Fibroblast of skin of right quadriceps (primary cell): ENCODE data around the gene DAB2IP.
A peak's percentile ranks its signal among the peaks of the same experiment; 100 is the strongest.
"Not testable (repeated sequence)": the region's sequence is repeated elsewhere in the genome, so short reads cannot be mapped to it uniquely, and the experiment has no call there.

Experiments used
- DNase-seq: peaks from one replicate; pipeline ENCODE4 v3.0.0-alpha.2; 2013

The DAB2IP gene

DNA sequence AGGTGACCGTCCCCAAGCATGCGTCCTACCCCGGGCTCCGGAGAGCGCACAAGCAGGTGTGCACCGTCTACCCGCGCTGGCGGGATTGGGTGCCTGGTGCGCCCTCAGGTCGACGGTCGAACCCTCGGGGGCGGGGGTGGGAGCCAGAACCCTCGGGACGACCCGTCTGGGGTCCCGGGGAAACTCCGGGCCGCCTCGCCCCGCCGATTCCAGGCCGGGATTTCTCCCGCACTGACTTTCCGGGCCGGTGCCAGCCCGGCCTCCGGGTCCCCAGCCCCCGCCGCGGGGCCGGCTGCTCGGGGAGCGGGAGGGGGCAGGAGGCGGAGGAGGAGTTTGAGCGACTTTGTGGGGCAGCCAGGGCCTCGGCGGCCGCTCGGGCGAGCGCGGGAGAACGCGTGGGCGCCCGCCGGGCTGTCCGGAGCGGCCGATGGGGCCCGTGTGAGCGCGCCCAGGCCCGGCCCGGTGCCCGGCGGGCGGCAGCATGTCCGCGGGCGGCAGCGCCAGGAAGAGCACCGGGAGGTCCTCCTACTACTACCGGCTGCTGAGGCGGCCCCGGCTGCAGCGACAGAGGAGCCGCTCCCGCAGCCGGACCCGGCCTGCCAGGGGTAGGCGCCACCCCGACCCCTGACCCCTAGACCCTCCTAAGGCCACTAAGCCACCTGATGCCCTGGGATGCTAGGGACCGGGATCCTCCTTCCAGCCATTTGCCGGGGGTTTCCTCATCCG lies at the start of gene DAB2IP:
TSS of gene DAB2IP (plus strand) at position 340 of the 726 bp plus-strand sequence. CDS start at position 482, 142 bp downstream.
- DNase-seq: peak; percentile 62

DNA sequence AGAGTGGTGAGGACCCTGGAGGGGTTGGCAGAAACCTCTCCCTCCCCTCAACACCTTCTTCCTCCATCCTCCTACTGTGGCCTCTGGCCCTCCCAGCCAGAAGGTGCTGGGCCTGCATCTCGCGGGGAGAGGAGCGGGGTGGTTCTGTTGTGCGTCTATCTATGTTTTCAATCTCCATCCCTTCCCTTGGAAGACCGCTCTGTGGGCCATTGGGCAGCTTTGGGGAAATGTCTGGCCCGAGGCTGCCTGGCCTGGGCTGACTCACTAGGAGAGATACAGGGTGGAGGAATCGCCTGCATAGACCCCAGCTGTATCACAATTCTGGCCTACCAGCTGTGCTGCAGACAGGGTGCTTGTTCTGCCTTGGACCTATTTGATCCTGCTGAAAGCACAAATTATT lies 48.4 kb upstream of the DAB2IP start:
- no peak for DNase-seq

DNA sequence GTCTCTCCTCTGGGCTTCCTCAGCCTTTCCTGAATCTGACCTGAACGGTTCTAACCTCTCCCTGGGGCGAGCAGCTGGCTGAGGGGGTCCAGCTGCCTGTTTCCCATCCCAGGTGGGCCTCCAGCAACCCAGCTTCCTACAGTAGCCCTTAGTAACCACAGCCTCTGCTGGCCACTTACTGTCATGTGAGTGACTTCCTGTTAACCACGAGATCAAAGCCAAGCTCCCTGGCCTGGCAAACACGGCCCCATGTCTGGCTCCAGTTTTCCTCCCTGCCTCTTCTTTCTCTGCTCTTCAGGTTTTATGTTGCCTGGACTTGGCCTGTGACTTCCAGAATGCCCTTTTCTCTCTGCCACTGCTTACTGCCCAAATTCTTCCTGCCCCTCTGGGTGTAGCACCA lies 47.2 kb upstream of the DAB2IP start:
- no peak for DNase-seq

DNA sequence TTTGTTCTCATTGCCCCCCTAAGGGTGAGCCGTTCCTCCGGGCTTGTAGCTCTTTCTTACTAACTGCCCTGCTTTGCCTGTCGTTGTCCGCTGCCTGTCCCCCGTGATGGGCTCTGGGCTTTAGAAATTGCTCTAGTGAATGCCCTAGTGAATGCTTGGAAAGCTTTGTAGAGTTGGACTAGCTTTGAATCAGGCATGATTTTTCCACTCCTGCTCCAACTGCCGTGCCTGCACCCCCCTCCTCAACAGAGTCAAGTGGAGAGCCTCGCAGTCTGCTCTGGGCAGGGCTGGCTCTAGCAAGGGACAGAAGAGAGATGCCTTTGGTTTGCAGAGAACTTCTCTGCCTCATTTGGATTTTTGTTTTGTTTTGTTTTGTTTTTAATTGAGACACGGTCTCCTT lies 46.8 kb upstream of the DAB2IP start:
- DNase-seq: no peak

DNA sequence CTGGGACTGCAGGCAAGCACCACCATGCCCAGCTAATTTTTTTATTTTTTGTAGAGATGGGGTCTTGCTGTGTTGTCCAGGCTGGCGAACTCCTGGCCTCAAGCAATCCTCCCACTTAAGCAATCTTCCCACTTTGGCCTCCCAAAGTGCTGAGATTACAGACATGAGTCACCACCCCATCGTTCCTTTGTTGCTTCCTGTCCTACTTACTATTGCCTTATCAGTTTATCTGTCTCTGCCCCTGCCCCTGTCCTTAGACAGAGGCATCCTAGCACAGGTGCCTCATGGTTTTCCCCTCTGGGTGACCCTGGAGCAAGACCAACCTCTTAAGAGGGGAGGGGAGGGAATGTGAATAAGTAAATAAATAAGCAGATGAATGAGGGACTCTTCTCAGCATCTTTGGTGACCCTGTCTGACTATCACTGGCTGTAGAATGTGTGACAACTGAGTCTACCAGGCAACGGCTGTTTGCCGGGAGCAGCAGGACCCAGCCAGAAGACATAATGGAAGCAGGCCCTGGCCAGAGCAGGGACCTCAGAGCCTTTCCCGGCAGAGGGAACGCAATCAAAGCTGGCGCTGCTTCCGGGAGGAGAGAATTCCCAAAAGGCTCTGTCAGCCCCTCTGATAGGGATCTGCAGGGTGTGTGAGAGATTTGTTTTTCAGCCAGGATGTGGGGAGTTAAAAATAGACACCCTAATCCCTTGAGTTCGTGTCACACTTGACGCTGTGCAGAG lies 43.8 kb upstream of the DAB2IP start:
- DNase-seq: peak; percentile 77

DNA sequence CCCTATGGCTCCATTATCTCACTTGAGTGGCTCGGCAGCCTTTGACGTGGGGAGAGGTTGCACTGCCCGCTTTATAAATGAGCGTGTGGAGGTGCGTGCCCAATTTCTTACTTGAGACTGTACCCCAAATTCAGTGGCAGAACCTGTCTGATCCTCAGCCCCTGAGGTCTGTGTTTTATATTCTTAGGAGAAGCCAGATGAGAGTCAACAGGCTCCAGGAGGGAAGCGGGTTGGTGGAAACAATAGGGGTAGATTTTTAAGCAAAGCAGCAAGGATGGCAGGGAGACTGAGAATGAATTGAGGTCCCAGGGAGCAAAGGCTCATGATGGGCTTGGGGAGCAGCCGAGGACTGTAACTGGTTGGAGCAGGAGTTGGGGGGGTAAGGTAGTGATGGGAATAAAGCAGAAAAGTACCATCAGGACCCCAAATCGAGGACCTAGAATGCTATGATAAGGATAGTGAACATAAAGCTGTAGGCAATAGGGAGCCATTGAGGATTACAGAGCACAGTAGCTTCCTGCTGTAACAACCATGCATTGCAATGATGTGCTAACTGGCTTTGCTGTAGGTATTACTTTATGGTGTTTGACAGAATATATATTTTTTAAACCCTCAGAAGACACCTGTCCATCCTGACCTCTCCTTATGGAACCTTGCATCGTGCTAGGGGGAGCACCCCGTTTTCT lies 43.1 kb upstream of the DAB2IP start:
- no peak for DNase-seq

DNA sequence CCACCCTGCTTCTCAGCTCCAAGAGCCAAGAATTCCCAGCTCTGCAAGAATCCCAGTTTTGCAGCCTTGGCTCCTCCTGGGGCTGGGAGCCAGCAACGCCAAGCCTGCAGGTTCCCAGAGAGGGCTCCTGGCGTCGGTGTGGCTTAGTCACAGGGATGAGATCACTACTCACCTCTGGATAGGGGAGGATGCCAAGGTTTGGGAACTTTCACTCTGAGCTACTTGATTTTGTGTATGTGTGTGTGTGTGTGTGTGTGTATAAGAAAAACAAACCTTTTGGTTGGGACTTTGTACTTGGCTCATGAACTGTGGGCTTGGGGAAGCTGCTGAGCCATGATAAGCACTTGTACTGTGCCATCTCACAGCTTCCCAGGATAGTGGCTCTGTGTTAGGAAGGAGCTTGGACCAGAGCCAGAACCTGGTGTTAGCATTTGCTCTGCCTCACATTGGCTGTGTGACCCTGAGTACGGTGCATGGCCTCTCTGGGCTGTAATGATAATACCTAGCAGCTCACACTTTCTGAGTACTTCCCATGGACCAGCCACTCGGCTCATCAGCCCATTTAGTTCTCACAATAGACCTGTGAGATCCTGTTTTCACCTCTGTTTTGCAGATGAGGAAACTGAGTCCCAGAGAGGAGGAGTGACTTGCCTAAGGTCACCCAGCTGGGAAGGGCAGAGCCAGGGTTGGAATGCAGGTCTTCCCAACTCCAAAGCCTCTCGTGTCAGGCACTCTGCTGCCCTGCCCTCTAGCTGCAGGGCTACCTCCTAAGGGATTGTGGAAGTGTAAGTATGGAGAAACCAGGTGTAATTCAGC lies 41.4 kb upstream of the DAB2IP start:
- DNase-seq: peak; percentile 80

DNA sequence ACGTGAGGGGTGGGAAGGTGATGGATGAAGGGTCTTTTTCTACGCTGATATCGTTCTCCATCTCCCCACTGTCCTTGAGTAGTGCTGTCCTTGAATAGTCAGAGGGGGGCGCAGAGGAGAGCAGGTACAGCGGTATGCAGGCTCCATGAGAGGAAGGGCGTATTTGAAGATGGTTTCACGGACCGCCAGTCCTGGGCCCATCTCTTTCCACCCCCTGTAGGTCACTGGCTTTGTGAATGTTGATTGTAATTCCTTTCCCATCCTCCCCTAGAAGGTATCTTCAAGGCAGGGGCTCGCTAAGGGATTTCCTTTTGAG lies 40.8 kb upstream of the DAB2IP start:
- DNase-seq: no peak

DNA sequence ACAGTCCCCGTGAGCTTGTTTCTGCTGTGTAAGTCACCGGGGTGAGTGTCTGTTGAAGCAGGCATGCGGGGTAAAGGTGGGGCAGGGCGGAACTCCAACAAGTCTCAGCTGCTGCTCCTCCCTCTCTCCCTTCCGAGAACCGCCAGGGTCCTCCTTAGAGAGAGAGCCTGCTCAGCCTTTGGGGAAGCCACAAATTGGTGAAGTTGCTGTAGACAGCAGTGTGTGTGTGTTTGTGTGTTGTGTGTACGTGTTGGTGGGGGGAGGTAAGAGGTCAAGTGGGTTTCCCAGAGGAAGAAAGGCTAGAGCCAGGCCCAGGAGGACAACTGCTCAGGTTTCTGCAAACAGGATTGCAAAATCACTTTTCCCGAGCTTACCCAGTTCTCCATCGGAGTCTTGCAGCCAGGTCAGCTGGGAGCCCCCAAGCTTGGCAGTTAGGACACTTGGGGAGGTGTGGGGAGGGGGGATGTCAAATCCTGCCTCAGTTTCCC lies 38.9 kb upstream of the DAB2IP start:
- no peak for DNase-seq

DNA sequence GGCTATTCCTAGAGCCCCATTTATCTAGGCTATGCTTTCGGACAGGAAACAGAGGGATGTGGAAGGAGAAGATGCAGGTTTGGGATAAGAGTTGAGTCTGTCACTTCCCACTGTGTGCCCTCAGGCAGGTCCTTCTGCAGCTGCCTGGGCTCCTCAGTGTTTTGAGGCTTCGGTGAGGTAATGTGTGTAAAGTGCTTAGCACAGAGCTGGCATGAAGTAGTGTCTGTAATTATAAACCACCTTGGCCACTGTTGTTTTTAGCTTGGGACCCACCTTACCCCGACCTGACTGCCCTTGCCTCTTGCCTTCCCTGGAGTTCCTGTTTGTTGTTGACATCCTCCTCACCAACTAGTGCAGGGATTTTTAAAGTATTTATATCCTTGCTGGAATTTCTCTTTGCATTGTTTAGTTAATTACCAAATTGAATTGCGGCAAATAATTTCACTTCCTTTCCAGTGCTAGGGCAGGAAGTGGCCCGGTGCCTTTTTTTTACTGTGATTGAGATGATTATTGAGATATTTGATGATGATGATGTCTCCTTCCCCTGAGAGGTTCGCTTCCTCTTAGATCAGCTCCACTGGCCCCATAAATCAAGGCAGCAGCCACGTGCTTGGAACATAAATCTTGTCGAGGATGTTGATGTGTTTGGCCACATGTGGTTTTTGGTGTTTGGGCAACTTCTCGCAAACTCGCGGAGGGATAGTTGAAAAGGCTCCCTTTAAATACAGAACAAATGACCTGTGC lies 38.3 kb upstream of the DAB2IP start:
- peak; percentile 47 for DNase-seq

DNA sequence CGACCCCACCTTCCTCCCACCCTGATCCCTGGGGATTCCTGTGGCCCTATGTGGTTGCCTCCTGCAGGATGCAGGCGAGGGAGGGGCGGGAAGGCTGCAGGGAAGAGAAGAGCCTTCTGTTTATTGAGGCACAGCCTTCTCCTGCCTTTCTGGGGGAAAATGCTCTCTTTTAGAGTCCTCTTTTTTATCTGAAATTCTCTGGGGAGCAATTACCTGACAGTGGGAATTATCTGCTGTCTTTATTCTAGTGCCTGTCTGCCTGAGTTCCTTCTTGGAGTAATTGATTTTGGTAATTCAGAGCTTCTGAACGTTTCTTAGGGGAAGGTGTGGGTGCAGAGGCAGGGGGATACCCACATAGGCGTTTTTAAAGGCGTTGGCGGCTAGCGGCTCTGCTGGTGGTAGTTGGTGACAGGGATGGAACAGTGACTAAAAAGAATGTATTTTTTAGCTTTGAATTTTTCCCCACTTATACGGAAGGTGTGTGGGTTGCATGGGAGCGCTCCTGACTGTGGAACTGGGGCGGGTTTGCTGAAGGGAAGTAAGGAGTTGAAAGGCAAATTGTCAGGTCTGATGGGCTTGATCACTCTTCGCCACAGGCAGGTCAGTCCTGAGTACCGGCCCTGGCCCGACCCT lies 35.2 kb upstream of the DAB2IP start:
- no peak for DNase-seq

DNA sequence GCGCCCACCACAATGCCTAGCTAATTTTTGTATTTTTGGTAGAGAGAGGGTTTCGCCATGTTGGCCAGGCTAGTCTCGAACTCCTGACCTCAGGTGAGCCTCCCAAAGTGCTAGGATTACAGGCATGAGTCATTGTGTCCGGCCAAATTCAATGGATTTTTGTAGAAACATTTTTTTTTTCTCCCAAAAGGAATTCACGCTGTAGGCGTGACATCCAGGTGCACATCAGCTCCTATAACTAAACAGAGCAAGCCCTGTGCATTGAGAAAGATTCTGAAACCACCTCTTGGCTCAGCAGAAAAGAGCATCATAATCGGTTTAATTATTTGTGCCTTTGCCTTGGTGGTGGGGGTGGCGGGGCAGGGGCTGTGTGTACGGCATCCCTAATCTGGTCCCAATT lies 32.9 kb upstream of the DAB2IP start:
- no peak for DNase-seq

DNA sequence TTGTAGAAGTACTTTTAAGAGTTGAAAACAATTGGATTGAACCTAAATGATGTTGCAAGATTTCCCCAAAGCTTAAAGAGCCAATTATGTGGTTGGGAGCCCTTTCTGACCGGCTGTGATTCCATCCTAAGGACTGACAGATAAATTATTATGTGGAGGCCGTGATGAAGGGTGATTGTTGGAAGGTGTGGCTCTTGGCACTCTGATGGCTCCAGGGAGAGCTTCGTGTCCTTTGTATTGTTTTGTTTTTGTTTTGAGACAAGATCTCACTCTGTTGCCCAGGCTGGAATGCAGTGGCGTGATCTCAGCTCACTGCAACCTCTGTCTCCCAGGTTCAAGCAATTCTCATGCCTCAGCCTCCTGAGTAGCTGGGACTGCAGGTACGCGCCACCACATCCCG lies 32.5 kb upstream of the DAB2IP start:
- DNase-seq: not testable (repeated sequence)

DNA sequence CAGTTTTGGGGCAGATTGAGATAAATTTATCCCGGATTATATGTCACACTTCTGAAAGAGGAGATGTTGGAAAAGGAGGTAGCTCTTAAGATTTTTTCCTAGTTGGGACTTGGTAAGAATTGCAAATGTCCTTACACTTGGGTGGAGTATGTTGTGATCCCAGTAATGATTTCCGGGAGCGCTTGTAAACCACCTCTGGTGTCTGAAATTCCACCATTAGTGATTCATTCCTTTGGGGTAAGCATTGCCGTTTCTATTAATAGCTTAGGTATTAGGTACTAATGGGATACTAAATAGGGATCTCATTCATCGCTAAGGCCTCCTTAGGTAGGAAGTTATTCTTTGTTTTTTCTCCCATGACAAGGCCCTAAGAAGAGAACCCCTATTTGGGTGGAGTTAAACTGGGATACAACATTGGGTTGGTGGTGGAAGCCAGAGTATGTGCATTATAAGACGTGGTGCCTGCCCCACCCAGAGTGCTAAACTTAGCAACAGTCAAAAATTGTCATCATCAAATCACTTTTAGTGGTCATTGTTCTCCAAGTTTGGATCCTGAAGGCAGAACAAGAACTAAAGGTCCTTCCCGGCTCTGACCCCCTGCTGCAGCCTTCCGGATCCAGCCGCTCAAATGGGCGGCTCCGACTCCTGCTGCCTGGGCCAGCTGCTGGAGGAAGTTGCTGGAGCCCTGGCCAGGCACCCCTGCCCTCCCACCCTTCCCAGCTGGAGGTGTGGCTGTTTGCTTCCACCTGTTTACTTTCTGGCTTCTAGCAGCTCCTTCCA lies 31.7 kb upstream of the DAB2IP start:
- no peak for DNase-seq

DNA sequence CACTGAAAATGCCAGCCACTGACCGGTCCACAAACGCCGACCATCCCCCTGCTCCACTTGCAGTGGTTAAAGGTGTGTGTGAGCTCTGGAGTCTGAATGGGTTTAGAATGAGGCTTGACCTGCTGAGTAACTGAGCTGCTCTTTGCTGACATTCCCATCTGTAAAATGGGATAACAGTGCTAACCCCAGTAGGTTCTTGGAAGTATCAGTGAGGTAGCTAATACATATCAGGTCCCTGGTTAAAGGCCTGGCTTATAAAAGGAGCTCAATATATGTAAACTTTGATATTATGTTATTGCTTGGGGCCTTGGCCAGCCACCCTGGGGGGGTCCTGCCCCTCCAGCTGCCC lies 31.1 kb upstream of the DAB2IP start:
- no peak for DNase-seq

DNA sequence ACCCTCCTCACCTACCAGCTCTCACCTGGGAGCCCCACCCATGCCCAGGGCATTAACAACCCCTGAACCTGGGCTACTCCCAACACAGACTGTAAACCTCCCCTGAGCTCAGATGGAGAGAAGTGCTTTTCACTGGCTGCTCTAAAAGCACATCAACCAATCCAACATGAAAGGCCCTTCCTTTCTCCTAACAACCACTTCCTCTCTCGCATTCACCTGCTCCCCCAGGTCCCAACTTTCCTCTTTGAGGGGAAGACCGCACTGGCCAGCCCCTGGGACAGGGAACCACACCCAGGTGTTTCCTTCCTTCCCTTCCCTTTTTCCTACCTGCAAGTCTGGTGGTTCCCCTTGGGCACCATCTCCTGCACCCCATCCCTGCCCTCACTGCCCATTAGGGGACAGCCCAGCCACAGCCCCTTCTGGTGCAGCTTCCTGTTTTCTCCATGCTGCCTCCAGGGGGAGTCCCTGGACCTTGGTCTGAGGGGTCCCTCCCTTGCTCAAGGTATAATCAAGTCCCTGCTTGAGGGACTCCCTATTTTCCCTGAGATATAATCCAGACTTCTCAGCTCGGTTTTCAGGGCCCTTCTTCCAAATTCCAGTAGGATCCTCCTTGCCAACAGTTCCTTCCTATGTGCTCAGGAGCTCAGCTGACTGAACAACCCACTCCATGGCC lies 30.5 kb upstream of the DAB2IP start:
- DNase-seq: peak; percentile 24

DNA sequence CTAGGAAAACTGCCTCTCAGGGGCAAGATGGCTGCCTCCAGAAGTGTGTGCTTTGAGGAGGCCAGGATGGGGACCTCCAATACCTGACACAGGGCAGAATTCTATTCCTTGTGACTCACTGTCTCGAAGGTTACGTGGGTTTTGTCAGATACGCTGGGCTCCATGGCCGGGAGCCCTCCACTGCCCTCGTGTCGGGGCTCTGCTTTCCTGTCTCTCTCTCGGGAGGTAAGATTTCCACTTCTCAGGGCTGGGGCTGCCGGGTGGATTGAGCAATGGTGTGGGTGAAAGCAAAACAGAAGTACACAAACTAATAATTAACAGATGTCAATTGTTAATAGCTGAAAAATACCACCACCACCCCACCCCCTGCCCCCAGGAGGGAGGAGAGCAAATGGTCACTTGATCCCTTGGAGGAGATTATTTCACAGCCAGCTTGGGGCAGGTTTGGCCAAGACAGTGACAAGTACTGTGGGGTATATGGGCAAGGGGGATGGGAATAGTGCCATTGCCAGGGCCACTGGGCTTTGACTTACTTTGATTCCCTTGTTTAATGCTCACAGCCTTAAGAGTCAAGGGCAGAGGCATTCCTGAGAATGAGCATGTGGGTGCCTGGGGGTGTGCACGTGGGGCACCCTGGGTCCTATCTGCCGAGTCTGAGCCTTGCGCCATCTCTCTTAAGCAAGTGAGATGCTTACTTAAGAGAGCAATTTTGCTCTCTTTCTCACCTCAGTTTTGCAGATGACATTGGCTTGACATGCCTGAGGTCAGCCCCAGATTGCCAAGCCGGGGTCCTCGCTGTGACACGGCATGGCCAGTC lies 28.8 kb upstream of the DAB2IP start:
- DNase-seq: peak; percentile 42

DNA sequence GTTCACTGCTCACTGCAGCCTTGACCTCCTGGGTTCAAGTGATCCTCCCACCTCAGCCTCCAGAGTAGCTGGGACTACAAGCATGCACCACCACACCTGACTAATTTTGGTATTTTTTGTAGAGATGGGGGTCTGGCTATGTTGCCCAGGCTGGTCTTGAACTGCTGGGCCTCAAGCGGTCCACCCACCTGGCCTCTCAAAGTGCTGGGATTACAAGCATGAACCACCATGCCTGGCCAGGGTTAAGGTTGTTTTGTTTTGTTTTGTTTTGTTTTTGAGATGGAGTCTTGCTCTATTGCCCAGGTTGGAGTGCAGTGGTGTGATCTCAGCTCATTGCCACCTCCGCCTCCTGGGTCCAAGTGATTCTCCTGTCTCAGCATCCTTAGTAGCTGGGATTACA lies 28.0 kb upstream of the DAB2IP start:
- DNase-seq: not testable (repeated sequence)

DNA sequence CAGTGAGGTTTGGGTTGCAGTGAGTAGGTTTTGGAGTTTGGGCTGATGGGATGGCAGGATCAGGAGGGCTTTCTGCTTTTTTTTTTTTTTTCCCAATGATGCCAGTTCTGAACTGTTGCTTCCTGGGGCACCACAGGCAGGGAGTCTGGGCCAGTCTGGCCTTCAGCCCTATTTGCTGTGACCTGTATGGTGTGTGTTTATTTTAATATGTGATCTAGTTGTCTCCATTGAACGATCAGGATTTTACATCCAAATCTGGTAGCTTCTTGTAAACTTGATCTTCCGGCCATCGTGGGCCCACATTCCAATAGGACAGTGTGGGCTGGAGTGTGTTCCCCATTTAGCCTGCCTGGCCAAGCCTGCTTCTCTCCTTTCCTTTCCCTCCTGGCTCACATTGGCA lies 25.8 kb upstream of the DAB2IP start:
- DNase-seq: no peak

DNA sequence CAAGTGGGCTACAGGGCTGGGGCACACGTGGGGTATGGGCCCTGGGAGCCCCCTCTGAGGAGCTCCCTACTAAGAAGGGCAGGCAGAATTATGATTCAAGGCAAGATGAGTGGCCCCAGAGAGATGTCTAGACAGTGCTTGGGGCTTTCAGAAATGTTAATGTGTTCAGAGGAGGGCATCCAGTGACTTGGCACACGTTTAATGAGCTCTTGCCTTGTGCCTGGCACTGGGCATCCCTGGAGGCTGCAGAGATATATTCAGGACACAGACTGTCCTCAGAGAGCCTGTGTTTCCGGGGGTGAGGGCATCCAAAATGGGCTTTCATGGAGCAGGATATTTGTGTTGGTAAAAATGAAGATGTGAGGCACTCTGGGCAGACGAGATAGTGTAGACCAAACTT lies 25.4 kb upstream of the DAB2IP start:
- no peak for DNase-seq
